Kidney epithelial cell (primary cell): Measurements from ENCODE around the gene CEACAM1. TPM values are rescaled to one million over a fixed set of nuclear protein-coding genes. Genes with fewer than 3 reads are reported as not detected.
"Not testable (repeated sequence)": the region's sequence is repeated elsewhere in the genome, so short reads cannot be mapped to it uniquely, and the experiment has no call there.

Experiments
- DNase-seq: peaks from one replicate; pipeline ENCODE4 v3.0.0-alpha.2; 2010; ENCODE audit warnings: low read depth
- H3K27me3 ChIP-seq: 2 replicates; pipeline ENCODE4 v1.6.0; 2011; ENCODE audit warnings: low read length; ENCODE audit not compliant: control insufficient read depth, insufficient read depth
- H3K36me3 ChIP-seq: 2 replicates; pipeline ENCODE4 v1.5.1; 2011; ENCODE audit warnings: low read length; ENCODE audit not compliant: control insufficient read depth, insufficient read depth
- H3K4me3 ChIP-seq: 2 replicates; pipeline ENCODE4 v1.5.1; 2011; ENCODE audit warnings: low read depth, mild to moderate bottlenecking, control low read depth, low read length
- total RNA-seq: library from RNA; depleted of rRNA; stranded (reverse); fragments of >200 nt; gene quantifications from 2 replicates; pipeline ENCODE4 v1.2.3, GENCODE V29; 2015
- TF ChIP-seq, protein P1 (sequence below): IDR thresholded peaks from 2 replicates; pipeline ENCODE4 v1.5.1; 2011; ENCODE audit warnings: mild to moderate bottlenecking, moderate library complexity, low read length, control low read depth, inconsistent platforms; ENCODE audit not compliant: insufficient read depth, poor library complexity, severe bottlenecking

The CEACAM1 gene
- total RNA-seq, 1 donor from 2014 or later, result 2.1 TPM

GRCh38 chr19:42558450-42559150 is 30.3 kb upstream of the CEACAM1 start:
- peaks cover 24% of the 10 kb centered on the region for H3K27me3 ChIP-seq
- no peak for DNase-seq
- H3K36me3 ChIP-seq, result no peaks in the 10 kb centered on the region
- TF ChIP-seq, protein P1, sequence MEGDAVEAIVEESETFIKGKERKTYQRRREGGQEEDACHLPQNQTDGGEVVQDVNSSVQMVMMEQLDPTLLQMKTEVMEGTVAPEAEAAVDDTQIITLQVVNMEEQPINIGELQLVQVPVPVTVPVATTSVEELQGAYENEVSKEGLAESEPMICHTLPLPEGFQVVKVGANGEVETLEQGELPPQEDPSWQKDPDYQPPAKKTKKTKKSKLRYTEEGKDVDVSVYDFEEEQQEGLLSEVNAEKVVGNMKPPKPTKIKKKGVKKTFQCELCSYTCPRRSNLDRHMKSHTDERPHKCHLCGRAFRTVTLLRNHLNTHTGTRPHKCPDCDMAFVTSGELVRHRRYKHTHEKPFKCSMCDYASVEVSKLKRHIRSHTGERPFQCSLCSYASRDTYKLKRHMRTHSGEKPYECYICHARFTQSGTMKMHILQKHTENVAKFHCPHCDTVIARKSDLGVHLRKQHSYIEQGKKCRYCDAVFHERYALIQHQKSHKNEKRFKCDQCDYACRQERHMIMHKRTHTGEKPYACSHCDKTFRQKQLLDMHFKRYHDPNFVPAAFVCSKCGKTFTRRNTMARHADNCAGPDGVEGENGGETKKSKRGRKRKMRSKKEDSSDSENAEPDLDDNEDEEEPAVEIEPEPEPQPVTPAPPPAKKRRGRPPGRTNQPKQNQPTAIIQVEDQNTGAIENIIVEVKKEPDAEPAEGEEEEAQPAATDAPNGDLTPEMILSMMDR, result no peak
- H3K4me3 ChIP-seq, result no peak overlapping the region

DNA sequence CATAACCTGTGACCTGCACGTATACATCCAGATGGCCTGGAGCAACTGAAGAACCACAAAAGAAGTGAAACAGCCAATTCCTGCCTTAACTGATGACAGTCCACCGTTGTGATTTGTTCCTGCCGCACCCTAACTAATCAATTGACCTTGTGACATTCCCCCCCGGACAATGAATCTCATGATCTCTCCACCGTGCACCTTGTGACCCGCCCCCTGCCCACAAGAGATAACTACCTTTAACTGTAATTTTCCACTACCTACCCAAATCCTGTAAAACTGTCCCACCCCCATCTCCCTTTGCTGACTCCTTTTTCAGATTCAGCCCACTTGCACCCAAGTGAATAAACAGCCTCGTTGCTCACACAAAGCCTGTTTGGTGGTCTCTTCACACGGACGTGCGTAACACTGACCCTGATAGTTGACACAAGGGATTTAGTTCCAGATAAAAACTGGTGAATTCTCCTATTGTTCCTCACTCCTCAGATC is 29.1 kb upstream of the CEACAM1 start:
- H3K27me3 ChIP-seq, result peaks cover 24% of the 10 kb centered on the region
- H3K4me3 ChIP-seq, H3K36me3 ChIP-seq, DNase-seq: not testable (repeated sequence)

DNA sequence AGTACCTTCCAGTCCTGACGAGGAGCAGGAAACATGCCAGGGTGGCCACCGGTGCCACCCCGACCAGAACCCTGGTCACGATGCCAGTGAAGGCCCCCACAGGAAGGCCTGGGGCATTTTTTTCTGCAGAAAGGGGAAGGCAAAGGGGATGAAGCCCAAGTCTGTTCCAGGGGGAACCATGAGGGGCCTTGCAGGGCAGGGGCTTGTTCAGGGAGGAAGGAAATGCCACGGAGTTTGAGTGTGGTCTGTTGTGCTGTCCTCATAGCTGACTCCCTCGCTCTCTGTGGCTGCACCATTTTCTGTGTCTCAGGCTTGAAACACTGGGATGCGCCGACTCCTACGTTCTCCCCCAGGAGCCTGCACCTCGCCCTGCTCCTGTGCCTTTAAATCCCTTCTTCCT is 27.5 kb upstream of the CEACAM1 start:
- Histone ChIP-seq H3K36me3 (no peaks in the 10 kb centered on the region), H3K4me3 (no peak overlapping the region), H3K27me3 (peaks cover 17% of the 10 kb centered on the region)
- TF ChIP-seq, protein P1, result no peak
- DNase-seq, result no peak

DNA sequence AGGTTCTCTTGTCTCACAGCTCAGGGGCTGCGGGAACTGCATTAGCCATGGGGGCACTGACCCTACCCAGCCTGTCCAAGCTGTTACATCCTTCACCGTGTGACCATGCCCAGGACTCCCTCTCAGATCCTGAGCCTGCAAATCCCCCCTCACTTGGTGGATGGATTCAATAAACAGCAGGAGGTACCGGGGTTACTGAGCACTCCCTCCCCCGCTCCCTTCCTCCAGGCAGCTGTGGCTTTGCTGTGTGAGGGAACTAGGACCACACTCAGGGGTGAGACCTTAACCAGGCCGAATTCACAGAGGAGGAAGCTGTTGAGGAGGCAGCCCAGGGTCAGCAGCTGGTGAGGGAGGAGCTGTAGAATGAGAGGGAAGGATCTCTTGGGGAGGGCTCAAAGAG is 27.0 kb upstream of the CEACAM1 start:
- no peaks in the 10 kb centered on the region for H3K36me3 ChIP-seq
- H3K4me3 ChIP-seq, result no peak overlapping the region
- peaks cover 17% of the 10 kb centered on the region for H3K27me3 ChIP-seq
- DNase-seq, result no peak
- TF ChIP-seq, protein P1, result no peak

DNA sequence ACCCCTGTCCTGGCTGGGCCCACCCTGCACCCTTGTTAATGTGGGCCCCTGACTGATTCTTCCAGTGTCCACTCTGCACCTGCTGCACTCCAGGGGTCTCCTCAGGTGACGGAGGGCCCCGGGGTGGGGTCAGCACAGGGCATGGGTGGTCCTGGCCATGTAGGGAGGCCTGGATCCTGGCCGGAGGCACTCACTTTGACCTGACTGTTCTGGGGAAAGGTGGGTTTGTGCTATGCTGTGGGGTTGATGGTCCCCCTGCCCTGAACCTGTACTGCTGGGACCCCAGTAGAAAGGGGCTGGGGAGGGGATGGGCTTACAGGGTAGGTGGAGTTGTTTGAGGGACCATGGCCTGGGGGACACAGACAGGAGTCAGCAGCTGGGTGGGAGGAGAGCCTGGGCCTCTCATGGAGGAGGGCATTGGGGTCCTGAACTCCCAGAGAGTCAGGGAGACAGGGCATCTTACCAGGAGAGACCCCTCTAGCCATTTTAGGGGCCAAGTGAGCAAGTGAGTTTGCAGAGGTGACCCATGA is 25.8 kb upstream of the CEACAM1 start:
- no peak overlapping the region for H3K4me3 ChIP-seq
- TF ChIP-seq, protein P1, result no peak
- DNase-seq, result no peak
- H3K27me3 ChIP-seq, result peaks cover 12% of the 10 kb centered on the region
- H3K36me3 ChIP-seq, result no peaks in the 10 kb centered on the region

DNA sequence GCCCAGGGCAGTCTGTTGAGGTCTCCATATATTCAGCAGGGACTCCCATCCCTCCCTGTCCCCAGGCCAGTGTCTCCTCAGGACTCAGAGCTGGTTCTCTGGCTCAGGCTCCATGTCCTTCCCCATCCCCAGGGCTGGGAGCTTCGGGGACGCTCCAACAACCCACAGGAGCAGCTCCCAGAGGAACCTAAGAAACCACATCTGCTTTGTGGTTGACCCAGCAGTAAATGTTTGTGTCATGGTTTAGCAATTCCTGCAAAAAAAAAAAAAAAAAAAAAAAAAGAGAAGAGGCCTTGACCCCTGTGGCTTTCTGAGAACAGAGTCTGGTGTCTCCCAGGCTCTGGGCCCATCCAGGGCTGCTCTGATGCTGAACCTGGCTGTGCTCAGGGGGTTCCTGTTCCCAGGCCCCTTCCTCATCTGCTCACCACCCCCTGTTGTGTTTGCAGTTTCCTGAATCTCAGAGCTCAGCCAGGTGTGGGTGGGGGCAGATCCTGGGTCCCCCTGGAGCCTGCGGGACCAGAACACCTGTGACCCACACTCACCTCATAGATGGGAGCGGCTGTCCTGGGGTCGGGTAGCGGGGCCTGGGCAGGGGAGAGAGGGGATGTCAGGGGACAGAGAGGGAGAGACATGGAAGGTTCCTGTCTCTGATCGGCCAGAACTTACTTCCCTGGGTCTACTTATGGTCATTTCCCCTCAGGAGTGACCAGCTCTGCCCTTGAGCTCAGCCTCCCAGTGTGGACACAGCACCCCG is 25.2 kb upstream of the CEACAM1 start:
- peak; percentile 28 for DNase-seq
- H3K36me3 ChIP-seq, result no peaks in the 10 kb centered on the region
- TF ChIP-seq, protein P1, result no peak
- no peak overlapping the region for H3K4me3 ChIP-seq
- peaks cover 12% of the 10 kb centered on the region for H3K27me3 ChIP-seq
